Liver (tissue), 9 donors: ENCODE data around the gene CD28. TPM values are rescaled to one million over a fixed set of nuclear protein-coding genes. Genes with fewer than 3 reads are reported as not detected.

Experiments used
- DNase-seq: peaks from one replicate; pipeline ENCODE4 v3.0.0-alpha.2; 2017; ENCODE audit warnings: low spot score
- H3K27ac ChIP-seq, 2 donors: one replicate each; pipeline ENCODE4 v1.7.0; 2013; ENCODE audit warnings: inconsistent platforms in 2 of 2, low read length in 2 of 2, control low read depth in 1 of 2, low read depth in 1 of 2, mild to moderate bottlenecking in 1 of 2
- H3K27me3 ChIP-seq, 4 donors: one replicate each; pipeline versions ENCODE4 v1.6.1 to v1.7.0; 2013; ENCODE audit warnings: low read length in 3 of 4, inconsistent platforms in 1 of 4, mild to moderate bottlenecking in 1 of 4, moderate library complexity in 1 of 4; ENCODE audit not compliant: control insufficient read depth in 4 of 4, insufficient read depth in 4 of 4
- H3K36me3 ChIP-seq, 4 donors: one replicate each; pipeline versions ENCODE4 v1.6.1 to v1.7.0; 2013; ENCODE audit warnings: low read length in 3 of 4, mild to moderate bottlenecking in 3 of 4, low read depth in 1 of 4, moderate library complexity in 1 of 4; ENCODE audit not compliant: control insufficient read depth in 4 of 4, insufficient read depth in 3 of 4
- H3K4me1 ChIP-seq, 4 donors: one replicate each; pipeline versions ENCODE4 v1.6.1 to v1.7.0; 2013; ENCODE audit warnings: low read length in 3 of 4, mild to moderate bottlenecking in 3 of 4, moderate library complexity in 1 of 4; ENCODE audit not compliant: control insufficient read depth in 4 of 4, insufficient read depth in 4 of 4
- H3K4me3 ChIP-seq, 3 donors: one replicate each; pipeline versions ENCODE4 v1.6.1 to v1.7.0; 2013; ENCODE audit warnings: low read length in 3 of 3, control low read depth in 1 of 3, low read depth in 1 of 3, mild to moderate bottlenecking in 1 of 3
- H3K9ac ChIP-seq, 2 donors: one replicate each; pipeline ENCODE4 v1.7.0; 2013; ENCODE audit warnings: low read length in 2 of 2, mild to moderate bottlenecking in 2 of 2, moderate library complexity in 2 of 2, control low read depth in 1 of 2, low read depth in 1 of 2
- H3K9me3 ChIP-seq, 4 donors: one replicate each; pipeline versions ENCODE4 v1.6.1 to v1.7.0; 2013; ENCODE audit warnings: low read length in 3 of 4; ENCODE audit not compliant: control insufficient read depth in 4 of 4
- ATF3 ChIP-seq: IDR thresholded peaks from 2 replicates; pipeline ENCODE4 v1.6.1; 2016; ENCODE audit warnings: antibody characterized with exemption
- CTCF ChIP-seq: fragments of 150-350 bp; IDR thresholded peaks from 2 replicates; pipeline ENCODE4 v1.5.1; 2017; ENCODE audit warnings: improper control_type of control experiment, low read depth, low read length; ENCODE audit not compliant: missing input control
- EGR1 ChIP-seq, 2 donors: IDR thresholded peaks; 2 replicates each; pipeline ENCODE4 v1.6.1; 2016 to 2018; ENCODE audit warnings: antibody characterized with exemption in 2 of 2, low read depth in 2 of 2
- FOXA1 ChIP-seq: IDR thresholded peaks from 2 replicates; pipeline ENCODE4 v1.6.1; 2016; ENCODE audit warnings: antibody characterized with exemption
- FOXA2 ChIP-seq: IDR thresholded peaks from 2 replicates; pipeline ENCODE4 v1.6.1; 2016; ENCODE audit warnings: antibody characterized with exemption
- GABPA ChIP-seq, 2 donors: IDR thresholded peaks in 1 of 2; conservative IDR thresholded peaks in 1 of 2; 2 replicates each; pipeline ENCODE4 v1.6.1; 2016; ENCODE audit warnings: antibody characterized with exemption in 2 of 2, mild to moderate bottlenecking in 1 of 2, moderate library complexity in 1 of 2
- HNF4A ChIP-seq, 2 donors: conservative IDR thresholded peaks; 2 replicates each; pipeline ENCODE4 v1.6.1; 2016; ENCODE audit warnings: antibody characterized with exemption in 2 of 2, mild to moderate bottlenecking in 2 of 2
- HNF4G ChIP-seq: IDR thresholded peaks from 2 replicates; pipeline ENCODE4 v1.6.1; 2016; ENCODE audit warnings: antibody characterized with exemption
- JUND ChIP-seq, 2 donors: IDR thresholded peaks; 2 replicates each; pipeline ENCODE4 v1.6.1; 2016; ENCODE audit warnings: antibody characterized with exemption in 2 of 2
- NR2F2 ChIP-seq: IDR thresholded peaks from 2 replicates; pipeline ENCODE4 v1.6.1; 2016; ENCODE audit warnings: antibody characterized with exemption
- RAD21 ChIP-seq, 2 donors: IDR thresholded peaks; 2 replicates each; pipeline ENCODE4 v1.6.1; 2016; ENCODE audit warnings: antibody characterized with exemption in 2 of 2, mild to moderate bottlenecking in 2 of 2
- REST ChIP-seq: IDR thresholded peaks from 2 replicates; pipeline ENCODE4 v1.6.1; 2016; ENCODE audit warnings: antibody characterized with exemption, mild to moderate bottlenecking
- RXRA ChIP-seq, 2 donors: IDR thresholded peaks; 2 replicates each; pipeline ENCODE4 v1.6.1; 2017 to 2018; ENCODE audit warnings: antibody characterized with exemption in 2 of 2, mild to moderate bottlenecking in 1 of 2
- SP1 ChIP-seq: IDR thresholded peaks from 2 replicates; pipeline ENCODE4 v1.6.1; 2018; ENCODE audit warnings: antibody characterized with exemption, mild to moderate bottlenecking
- TAF1 ChIP-seq: conservative IDR thresholded peaks from 2 replicates; pipeline ENCODE4 v1.6.1; 2016; ENCODE audit warnings: antibody characterized with exemption, mild to moderate bottlenecking
- YY1 ChIP-seq: IDR thresholded peaks from 2 replicates; pipeline ENCODE4 v1.6.1; 2016; ENCODE audit warnings: antibody characterized with exemption, mild to moderate bottlenecking
- ZBTB33 ChIP-seq: IDR thresholded peaks from 2 replicates; pipeline ENCODE4 v1.6.1; 2016; ENCODE audit warnings: antibody characterized with exemption
- WGBS: extraction: QIAGEN DNeasy Blood & Tissue Kit; methylation state at CpG from one replicate; pipeline ENCODE4 v1.1.7; 2013; 5-methylcytosine and 5-hydroxymethylcytosine counted together
- polyA plus RNA-seq, 2 donors: library from polyadenylated mRNA; stranded (reverse) in 1 of 2; unstranded in 1 of 2; fragments of 200-250 nt in 1 of 2; fragments of >200 nt in 1 of 2; fragmentation: Nextera tagmentation in 1 of 2; extraction: Ambion mirVana in 1 of 2; gene quantifications; one replicate each; pipeline versions ENCODE4 v1.2.1 to v1.2.3, GENCODE V29; 2013 to 2015
- total RNA-seq, 2 donors: library from RNA; depleted of rRNA; stranded (reverse); fragments of >200 nt; gene quantifications; one replicate each; pipeline ENCODE4 v1.2.3, GENCODE V29; 2014
- donor health status: healthy.
- donor health status: healthy.
- donor health status: healthy.
- donor health status: healthy.
- donor health status: healthy.

CD28 gene
- total and polyA plus RNA-seq, 4 donors, result 0.08 to 0.93 (median 0.33) TPM

- TF ChIP-seq REST, result peak; percentile 11
- TF ChIP-seq HNF4A (conservative IDR thresholded peaks at IDR 0.05), result no peak
Measured at GRCh38 chr2:203692031-203692710, 14.3 kb upstream of the CD28 start (continued).

- Histone ChIP-seq H3K4me1 (peaks cover 0 to 35% (median 9%) of the 10 kb centered on the region in 4 donors), H3K27ac (peak overlapping the region in 1 of 2 donors; percentile 23), H3K36me3 (no peaks in the 10 kb centered on the region), H3K4me3 (no peak overlapping the region), H3K27me3 (no peaks in the 10 kb centered on the region), H3K9me3 (no peaks in the 10 kb centered on the region), H3K9ac (no peak overlapping the region)
- TF ChIP-seq RXRA (IDR thresholded peaks at IDR 0.05) (peak in 1 of 2 donors; percentile 35), HNF4A (conservative IDR thresholded peaks at IDR 0.05) (peak; percentile 39 to 42), ATF3 (no peak)
- 78% methylated on average over 6 of the region's 6 CpGs for WGBS
- no peak for DNase-seq
Measured at GRCh38 chr2:203693242-203693879, 13.1 kb upstream of the CD28 start.

- Histone ChIP-seq H3K27ac (no peak overlapping the region), H3K4me3 (no peak overlapping the region), H3K9ac (no peak overlapping the region), H3K9me3 (no peaks in the 10 kb centered on the region), H3K36me3 (no peaks in the 10 kb centered on the region), H3K4me1 (peaks cover 0 to 35% (median 9%) of the 10 kb centered on the region in 4 donors), H3K27me3 (no peaks in the 10 kb centered on the region)
- DNase-seq, result no peak
- WGBS, result 80% methylated on average over 3 of the region's 3 CpGs
- TF ChIP-seq FOXA2 (no peak), EGR1 (IDR thresholded peaks at IDR 0.05; ENCODE audit: low read depth in 2 of 2) (no peak), NR2F2 (no peak), FOXA1 (no peak), ATF3 (no peak), ZBTB33 (no peak), RAD21 (IDR thresholded peaks at IDR 0.05) (no peak), CTCF (no peak), TAF1 (no peak), RXRA (IDR thresholded peaks at IDR 0.05) (no peak), YY1 (no peak), JUND (IDR thresholded peaks at IDR 0.05) (no peak), REST (no peak), GABPA (IDR thresholded peaks at IDR 0.05 in 1 of 2, conservative IDR thresholded peaks at IDR 0.05 in 1 of 2) (no peak), SP1 (no peak), HNF4G (no peak)
Measured at GRCh38 chr2:203694191-203694590, 12.2 kb upstream of the CD28 start.
